HG02798 (cell line): ENCODE data around the gene TNK1.

Experiments
- ATAC-seq: cut with Tn5 transposase; IDR thresholded peaks from one replicate; pipeline ENCODE4 v1.9.1; 2021; ENCODE audit warnings: mild to moderate bottlenecking; ENCODE audit not compliant: unreplicated experiment, poor library complexity

TNK1 gene

GRCh38 chr17:7388856-7389255 is 8.0 kb downstream of the TNK1 start:
- ATAC-seq: no peak

- no peak for ATAC-seq
These were observed 9.3 kb downstream of the TNK1 start for GRCh38 chr17:7389924-7390910.

- no peak for ATAC-seq
These were observed 10.4 kb downstream of the TNK1 start for GRCh38 chr17:7391307-7391706.

GRCh38 chr17:7392696-7393612 is 12.1 kb downstream of the TNK1 start:
- no peak for ATAC-seq

GRCh38 chr17:7393613-7394451 is 12.9 kb downstream of the TNK1 start:
- ATAC-seq: peak; percentile 50

GRCh38 chr17:7394452-7395191 is 13.7 kb downstream of the TNK1 start, which contains the start of gene PLSCR3:
PLSCR3 (minus strand) TSS chr17:7394525; CDS start chr17:7394110, 415 bp downstream.
- peak; percentile 81 for ATAC-seq

GRCh38 chr17:7396147-7396546 is 15.3 kb downstream of the TNK1 start:
- no peak for ATAC-seq

- no peak for ATAC-seq
These were observed 17.7 kb downstream of the TNK1 start for GRCh38 chr17:7398612-7399011.

GRCh38 chr17:7403043-7403726 is 22.3 kb downstream of the TNK1 start:
- ATAC-seq: no peak

GRCh38 chr17:7403727-7403976 is 22.8 kb downstream of the TNK1 start:
- no peak for ATAC-seq

- ATAC-seq: peak; percentile 95
These were observed 23.3 kb downstream of the TNK1 start, which contains the start of gene TMEM256 for GRCh38 chr17:7403977-7404736. TMEM256 (minus strand) TSS chr17:7404097; CDS start chr17:7404084, 13 bp downstream.

GRCh38 chr17:7404737-7405349 is 24.0 kb downstream of the TNK1 start:
- ATAC-seq: peak; percentile 13

- ATAC-seq: no peak
These were observed 24.7 kb downstream of the TNK1 start for GRCh38 chr17:7405350-7406234.

GRCh38 chr17:7406235-7406825 is 25.4 kb downstream of the TNK1 start:
- no peak for ATAC-seq

GRCh38 chr17:7407082-7407481 is 26.2 kb downstream of the TNK1 start:
- no peak for ATAC-seq

- ATAC-seq: no peak
These were observed 26.8 kb downstream of the TNK1 start, which contains the start of gene NLGN2 for GRCh38 chr17:7407485-7408251. NLGN2 (plus strand) TSS chr17:7407845; CDS start chr17:7408256, 411 bp downstream.
